Stimulated activated CD8-positive, alpha-beta memory T cell treated with anti-CD3 and anti-CD28 coated beads, Interleukin-15, amount 100 ng/mL, for 1 hour (primary cell): Measurements from ENCODE around the gene MEOX1.

Source experiments
- DNase-seq: peaks from one replicate; pipeline ENCODE4 v3.0.0-alpha.2; 2020; ENCODE audit warnings: low read depth

Gene MEOX1

DNA sequence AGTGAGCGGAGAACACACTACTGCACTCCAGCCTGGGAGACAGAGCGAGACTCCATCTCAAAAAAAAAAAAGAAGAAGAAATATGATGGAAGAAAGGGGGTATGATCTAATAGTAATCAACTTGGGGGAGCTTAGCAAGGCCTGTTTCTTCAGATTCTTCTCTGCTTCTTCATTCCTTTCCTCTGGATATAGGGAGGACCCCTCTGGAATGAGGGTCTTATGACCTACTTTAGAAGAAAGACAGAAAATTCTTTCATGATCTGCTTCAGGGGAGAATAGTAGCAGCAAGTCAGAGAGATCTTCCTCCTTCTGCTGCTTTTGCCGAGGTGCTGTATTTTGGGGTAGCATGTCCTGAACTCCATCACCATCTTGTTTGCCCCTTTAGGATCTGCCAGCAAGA, 70.7 kb downstream of the MEOX1 start:
- DNase-seq: no peak
